Activated effector memory CD4-positive, alpha-beta T cell treated with Interleukin-2 at 50 U/mL for 16 hours (primary cell): ENCODE results near the gene CDC42EP1.
"Not testable (repeated sequence)": the region's sequence is repeated elsewhere in the genome, so short reads cannot be mapped to it uniquely, and the experiment has no call there.

ENCODE experiments used
- DNase-seq: peaks from one replicate; pipeline ENCODE4 v3.0.0-alpha.2; 2020

CDC42EP1 gene, protein sequence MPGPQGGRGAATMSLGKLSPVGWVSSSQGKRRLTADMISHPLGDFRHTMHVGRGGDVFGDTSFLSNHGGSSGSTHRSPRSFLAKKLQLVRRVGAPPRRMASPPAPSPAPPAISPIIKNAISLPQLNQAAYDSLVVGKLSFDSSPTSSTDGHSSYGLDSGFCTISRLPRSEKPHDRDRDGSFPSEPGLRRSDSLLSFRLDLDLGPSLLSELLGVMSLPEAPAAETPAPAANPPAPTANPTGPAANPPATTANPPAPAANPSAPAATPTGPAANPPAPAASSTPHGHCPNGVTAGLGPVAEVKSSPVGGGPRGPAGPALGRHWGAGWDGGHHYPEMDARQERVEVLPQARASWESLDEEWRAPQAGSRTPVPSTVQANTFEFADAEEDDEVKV

GRCh38 chr22:37559901-37560607, at the start of gene CDC42EP1:
Gene CDC42EP1, plus strand, starts transcription at chr22:37560480. Its CDS starts 5,870 bp downstream, at chr22:37566350.
- DNase-seq: no peak

GRCh38 chr22:37511395-37512104, 48.7 kb upstream of the CDC42EP1 start:
- DNase-seq: no peak

- no peak for DNase-seq
These were observed 45.7 kb upstream of the CDC42EP1 start for GRCh38 chr22:37514526-37515051.

GRCh38 chr22:37515901-37516300, 44.4 kb upstream of the CDC42EP1 start:
- no peak for DNase-seq

DNA sequence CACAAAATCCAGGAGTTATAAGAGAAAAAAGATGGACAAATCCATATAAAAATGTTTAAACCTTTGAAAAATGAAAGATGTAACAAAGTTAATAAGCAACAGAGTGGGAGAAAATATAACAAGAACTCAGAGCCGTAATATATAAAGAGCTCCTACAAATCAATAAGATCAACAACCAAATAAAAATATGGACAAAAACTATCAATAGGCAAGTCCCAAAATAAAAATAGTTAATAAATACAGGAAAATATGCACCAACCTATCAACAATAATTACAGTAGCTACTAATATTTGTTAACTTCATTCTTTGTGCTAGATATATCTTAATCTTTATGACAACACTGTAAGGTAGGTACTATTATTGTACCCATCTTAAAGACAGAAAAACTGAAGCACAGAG, 43.8 kb upstream of the CDC42EP1 start:
- DNase-seq: no peak

DNA sequence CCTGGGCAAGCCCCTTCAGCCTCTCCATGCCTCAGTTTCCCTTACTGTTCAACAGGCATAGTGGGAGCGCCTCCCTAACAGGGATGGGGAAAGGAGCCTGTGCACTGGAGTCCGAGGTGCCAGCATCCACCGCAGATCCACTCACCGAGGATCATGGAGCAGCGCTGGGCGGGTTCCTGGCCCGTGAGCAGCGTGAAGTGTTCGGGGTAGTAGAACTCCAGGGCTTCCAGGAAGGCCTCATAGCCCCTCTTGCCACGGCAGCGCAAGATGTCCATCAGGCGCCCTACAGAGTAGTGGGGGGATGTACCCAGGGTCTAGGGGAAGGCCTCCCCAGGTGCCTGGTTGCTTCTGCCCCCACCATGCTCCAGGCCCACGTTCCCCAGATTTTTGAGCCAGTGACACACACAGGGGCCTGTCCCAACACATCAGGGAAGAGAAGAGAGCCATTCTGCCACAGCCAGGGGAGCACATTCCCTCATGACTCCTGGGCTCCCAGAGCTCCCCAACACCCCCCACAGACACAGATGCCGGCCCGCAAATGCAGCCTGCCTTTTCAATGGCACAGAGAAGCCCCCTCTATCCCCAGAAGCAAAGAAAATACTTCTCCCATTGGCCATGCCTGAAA, 42.3 kb upstream of the CDC42EP1 start:
- no peak for DNase-seq

DNA sequence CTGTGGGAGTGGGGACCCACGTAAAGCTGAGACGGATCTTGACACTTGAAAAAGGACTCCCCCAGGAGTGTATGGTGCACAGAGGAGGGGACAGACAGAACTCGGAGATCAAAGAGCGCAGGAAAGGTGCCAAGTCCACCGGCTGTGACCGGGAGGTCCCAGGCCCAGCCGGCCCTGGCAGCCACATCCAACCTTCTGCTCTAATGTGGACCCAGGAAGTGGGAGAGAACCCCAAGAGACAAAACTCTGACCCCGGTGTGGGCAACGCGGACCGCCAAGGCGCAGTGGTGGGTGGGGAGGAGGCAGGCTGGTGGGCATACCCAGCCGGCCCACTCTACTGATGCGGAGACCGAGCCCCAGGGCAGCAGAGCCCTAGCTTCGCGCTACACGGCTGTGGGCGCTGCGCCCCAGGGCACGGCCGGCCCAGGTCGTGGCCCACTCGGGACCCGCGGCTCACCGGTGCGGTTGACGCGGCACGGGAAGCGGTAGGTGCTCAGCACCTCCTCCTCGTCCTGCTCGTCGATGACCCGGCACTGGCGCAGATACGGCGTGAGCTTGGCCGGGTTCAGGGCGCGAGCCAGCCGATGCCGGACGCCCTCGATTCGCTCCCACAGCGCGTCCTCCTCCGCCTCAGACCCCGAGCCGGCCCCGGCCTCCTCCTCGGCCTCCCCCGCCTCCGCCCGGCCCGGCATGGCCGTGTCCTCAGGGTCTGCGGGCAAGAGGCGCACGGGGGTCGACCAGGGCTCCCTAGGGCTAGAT, 41.6 kb upstream of the CDC42EP1 start:
- DNase-seq: no peak

GRCh38 chr22:37519268-37520195, 40.7 kb upstream of the CDC42EP1 start, which contains the start of gene CARD10:
Gene CARD10, minus strand, starts transcription at chr22:37519415. Its CDS starts 215 bp downstream, at chr22:37519200.
- no peak for DNase-seq

- no peak for DNase-seq
These were observed 39.5 kb upstream of the CDC42EP1 start for GRCh38 chr22:37520776-37521191.

DNA sequence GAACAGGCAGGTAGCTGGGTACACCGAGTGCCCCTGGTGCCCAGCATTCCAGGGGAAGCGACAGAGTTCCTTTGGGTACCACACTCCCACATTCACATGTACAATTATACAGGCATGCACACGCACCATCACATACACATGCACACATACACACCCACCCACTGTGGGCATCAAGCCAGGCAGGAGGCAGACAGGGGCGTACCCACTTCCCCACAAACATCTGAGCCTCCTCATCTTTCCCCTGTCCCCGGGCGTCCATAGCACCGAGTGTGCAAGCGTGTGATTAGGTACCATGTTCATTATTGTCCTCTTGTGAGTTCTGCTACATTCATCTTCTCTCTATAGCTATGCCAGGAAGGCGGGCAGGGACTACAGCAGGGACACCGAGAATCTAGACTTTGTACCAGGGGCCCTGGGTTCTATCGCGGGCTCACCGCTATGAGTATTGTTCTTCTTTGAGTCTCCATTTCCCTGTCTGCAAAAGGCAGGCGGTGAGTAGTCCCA, 39.0 kb upstream of the CDC42EP1 start:
- no peak for DNase-seq

DNA sequence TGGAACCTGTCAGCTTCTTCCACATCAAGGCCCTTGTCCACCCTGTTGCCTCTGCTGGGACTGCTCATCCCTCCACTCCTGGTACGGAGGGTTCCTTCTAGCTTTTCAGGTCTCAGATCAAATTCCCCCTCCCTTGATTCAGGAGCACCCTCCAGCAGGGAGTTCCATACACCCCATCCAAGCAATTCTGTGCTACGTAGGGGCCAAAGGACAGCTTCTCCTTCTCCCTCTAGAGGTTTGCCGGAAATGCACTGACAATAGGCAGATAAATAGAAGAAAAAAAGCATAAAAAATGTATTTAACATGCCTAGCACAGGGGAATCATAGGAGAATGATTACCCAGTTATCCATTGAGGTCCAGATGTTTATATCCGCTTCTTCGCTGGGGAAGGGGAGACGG, 37.8 kb upstream of the CDC42EP1 start:
- no peak for DNase-seq

- no peak for DNase-seq
These were observed 35.1 kb upstream of the CDC42EP1 start for GRCh38 chr22:37525073-37525745.

DNA sequence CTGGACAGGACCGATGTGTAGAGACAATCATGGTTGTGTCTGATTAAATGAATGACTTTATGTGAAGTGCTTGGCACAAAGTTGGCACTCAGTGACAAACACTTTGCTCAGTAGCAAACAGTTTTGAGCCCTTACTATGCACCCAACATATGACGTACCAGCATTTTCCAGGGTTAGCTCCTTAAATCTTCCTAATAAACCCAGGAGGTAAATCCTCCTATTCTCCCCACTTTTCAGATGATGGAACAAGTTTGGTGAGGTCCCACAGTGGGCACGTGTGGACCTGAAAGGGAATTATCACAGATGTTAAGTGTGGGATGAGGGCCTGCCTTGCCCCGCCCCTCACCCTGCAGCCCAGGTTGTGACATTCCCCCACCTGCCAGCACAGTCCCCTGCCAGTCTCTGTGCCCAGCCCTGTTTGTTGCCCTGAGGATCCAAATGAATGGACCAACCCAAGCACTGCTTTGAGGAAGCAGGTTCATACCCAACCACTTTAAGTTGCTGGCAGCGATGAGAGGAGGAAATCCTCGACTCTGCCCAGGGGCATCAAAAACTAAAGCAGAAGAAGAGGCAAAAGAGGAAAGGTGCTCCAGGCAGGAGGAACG, 34.4 kb upstream of the CDC42EP1 start:
- DNase-seq: no peak

DNA sequence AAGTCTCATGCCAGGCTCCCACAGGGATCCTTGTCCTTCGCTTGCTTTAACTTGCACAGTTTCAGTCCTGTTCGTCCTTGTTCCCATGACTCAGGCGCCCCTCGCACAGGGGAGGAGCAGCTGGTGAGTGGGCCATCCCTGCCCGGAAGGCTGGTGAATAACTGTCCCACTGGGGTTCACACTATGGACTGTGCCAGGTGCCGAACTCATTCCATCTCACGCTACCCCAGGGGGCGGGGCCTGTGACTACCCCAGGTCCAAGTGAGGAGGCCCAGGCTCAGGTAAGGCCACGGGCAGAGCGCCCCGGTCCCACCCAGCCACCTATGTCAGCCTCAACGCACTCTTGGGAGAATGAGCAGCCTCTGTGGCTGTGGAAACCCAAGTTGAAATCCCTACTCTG, 33.9 kb upstream of the CDC42EP1 start:
- no peak for DNase-seq

DNA sequence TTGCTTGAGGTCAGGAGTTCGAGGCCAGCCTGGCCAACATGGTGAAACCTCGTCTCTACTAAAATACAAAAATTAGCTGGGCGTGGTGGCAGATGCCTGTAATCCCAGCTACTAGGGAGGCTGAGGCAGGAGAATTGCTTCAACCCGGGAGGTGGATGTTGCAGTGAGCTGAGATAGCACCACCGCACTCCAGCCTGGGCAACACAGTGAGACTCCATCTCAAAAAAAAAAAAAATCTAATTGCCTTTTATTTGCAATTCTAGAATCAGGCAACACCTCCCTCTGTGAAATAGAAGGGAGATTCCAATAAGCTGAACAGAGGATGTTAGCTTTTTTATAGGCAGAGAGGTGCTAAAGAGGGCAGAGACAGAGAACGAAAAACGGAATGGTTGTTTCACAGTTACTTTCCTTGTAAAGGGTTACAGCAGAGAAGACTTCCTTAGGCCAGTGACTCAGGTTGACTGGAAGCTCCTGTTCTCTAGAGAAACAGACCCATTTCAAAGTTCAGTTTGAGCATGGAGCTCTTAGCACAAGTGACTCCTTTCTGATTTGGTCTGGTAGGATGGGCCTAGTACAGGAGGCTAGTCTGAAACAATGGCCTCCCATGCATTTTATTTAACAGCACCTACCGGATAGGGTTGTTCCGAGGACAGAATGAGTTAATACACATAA, 33.1 kb upstream of the CDC42EP1 start:
- DNase-seq: not testable (repeated sequence)

GRCh38 chr22:37527952-37528351, 32.3 kb upstream of the CDC42EP1 start:
- DNase-seq: not testable (repeated sequence)

- DNase-seq: no peak
These were observed 30.5 kb upstream of the CDC42EP1 start for GRCh38 chr22:37529652-37530345.

GRCh38 chr22:37533995-37534394, 26.3 kb upstream of the CDC42EP1 start:
- DNase-seq: no peak
